ENCODE results near the gene CBX1. TPM values are rescaled to one million over a fixed set of nuclear protein-coding genes. Genes with fewer than 3 reads are reported as not detected.

Gene CBX1
- total RNA-seq, 2 experiments from 2014 or later = 52.3 to 53.0 TPM

GRCh38 chr17:48025040-48025903, 76.0 kb downstream of the CBX1 start:
- TF ChIP-seq, protein P1, sequence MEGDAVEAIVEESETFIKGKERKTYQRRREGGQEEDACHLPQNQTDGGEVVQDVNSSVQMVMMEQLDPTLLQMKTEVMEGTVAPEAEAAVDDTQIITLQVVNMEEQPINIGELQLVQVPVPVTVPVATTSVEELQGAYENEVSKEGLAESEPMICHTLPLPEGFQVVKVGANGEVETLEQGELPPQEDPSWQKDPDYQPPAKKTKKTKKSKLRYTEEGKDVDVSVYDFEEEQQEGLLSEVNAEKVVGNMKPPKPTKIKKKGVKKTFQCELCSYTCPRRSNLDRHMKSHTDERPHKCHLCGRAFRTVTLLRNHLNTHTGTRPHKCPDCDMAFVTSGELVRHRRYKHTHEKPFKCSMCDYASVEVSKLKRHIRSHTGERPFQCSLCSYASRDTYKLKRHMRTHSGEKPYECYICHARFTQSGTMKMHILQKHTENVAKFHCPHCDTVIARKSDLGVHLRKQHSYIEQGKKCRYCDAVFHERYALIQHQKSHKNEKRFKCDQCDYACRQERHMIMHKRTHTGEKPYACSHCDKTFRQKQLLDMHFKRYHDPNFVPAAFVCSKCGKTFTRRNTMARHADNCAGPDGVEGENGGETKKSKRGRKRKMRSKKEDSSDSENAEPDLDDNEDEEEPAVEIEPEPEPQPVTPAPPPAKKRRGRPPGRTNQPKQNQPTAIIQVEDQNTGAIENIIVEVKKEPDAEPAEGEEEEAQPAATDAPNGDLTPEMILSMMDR (IDR thresholded peaks at IDR 0.05) = peak; percentile 74
- ATAC-seq = peak; percentile 90
- H3K27ac Mint-ChIP-seq = no peak overlapping the region
- H3K9me3 Mint-ChIP-seq = no peaks in the 10 kb centered on the region
- ChIA-PET CTCF (interaction anchor here (0.7 to 7.3 kb wide), 33 partner anchors 10 to 593 kb away, joined by 3 to 283 read pairs (median 5); partner anchors contain the start of genes CDK5RAP3, COPZ2, HOXB5 and HOXB8), POLR2A (interaction anchor here (0.9 to 2.1 kb wide), 4 partner anchors 22 to 59 kb away, joined by 3 to 10 read pairs (median 7); no protein-coding TSS in a partner anchor)
- peaks cover 29% of the 10 kb centered on the region for H3K27me3 Mint-ChIP-seq
- H3K4me3 Mint-ChIP-seq = peak overlapping the region; percentile 79
- intact Hi-C loops (cut with micrococcal nuclease) = no loop called here
- DNase-seq = peak; percentile 98
- peaks cover 28% of the 10 kb centered on the region for H3K4me1 Mint-ChIP-seq (ENCODE audit: low read depth)
- H3K36me3 Mint-ChIP-seq (ENCODE audit: low read depth) = no peaks in the 10 kb centered on the region

DNA sequence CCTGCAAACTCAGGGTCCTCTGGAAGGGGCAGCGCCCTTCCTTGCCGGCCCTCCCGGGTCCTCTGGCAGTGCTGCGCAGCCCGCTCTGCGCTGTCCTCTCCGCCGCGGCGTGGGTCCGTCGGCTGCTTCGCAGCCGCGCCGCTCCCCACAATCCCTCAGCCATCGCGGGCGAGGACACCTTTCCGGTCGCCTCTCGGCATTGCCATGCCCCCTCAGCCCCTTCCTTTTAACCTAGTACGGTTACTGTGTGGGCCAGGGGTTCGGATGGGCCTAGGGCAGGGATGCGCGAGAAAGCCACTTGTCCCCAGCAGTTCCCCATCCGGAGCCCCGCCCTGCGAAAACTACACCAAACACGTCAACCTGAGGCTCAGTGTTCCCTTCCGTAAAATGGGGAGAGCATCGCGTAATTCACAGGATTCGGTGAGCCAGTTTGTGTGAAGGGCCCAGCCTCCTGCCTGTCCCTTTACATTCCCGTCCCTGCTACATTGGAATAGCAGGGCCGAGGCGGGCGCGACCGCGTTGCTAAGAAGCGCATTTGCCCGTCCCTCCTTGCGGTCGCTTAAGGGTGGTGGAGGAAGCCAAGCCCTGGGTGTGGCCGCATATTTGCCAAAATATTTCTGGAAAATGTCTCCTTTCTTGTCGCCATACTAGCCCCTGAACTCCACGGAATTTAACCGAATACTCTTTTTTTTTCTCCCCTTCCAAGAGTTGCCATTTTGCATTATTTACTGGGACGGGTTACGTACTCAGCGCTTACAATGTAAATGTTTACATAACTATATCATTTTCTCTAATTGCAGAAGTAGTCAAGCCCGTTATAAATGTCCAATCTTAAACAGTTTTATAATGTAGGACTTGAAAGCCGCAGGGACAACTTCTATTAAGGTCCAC, 76.9 kb downstream of the CBX1 start:
- H3K27me3 Mint-ChIP-seq = peaks cover 31% of the 10 kb centered on the region
- H3K27ac Mint-ChIP-seq = no peak overlapping the region
- H3K36me3 Mint-ChIP-seq (ENCODE audit: low read depth) = no peaks in the 10 kb centered on the region
- peaks cover 28% of the 10 kb centered on the region for H3K4me1 Mint-ChIP-seq (ENCODE audit: low read depth)
- H3K9me3 Mint-ChIP-seq = no peaks in the 10 kb centered on the region
- CTCF ChIA-PET = interaction anchor here (0.9 to 7.3 kb wide), 17 partner anchors 10 to 284 kb away, joined by 3 to 283 read pairs (median 15); partner anchors contain the start of genes COPZ2, NFE2L1 and SNX11
- DNase-seq (peak; percentile 67), ATAC-seq (peak; percentile 5)
- peak overlapping the region; percentile 79 for H3K4me3 Mint-ChIP-seq
- TF ChIP-seq, protein P1 (IDR thresholded peaks at IDR 0.05) = no peak
- POLR2A ChIA-PET = no interaction called here
- intact Hi-C loops (cut with micrococcal nuclease) = no loop called here

- no peaks in the 10 kb centered on the region for H3K36me3 Mint-ChIP-seq (ENCODE audit: low read depth)
- TF ChIP-seq, protein P1 (IDR thresholded peaks at IDR 0.05) = peak; percentile 28
- CTCF ChIA-PET = no interaction called here
- intact Hi-C loops (cut with micrococcal nuclease) = no loop called here
- H3K4me3 Mint-ChIP-seq = peak overlapping the region; percentile 65
- no peak overlapping the region for H3K27ac Mint-ChIP-seq
- ATAC-seq (peak; percentile 5), DNase-seq (peak; percentile 73)
- peaks cover 28% of the 10 kb centered on the region for H3K4me1 Mint-ChIP-seq (ENCODE audit: low read depth)
- peaks cover 31% of the 10 kb centered on the region for H3K27me3 Mint-ChIP-seq
- H3K9me3 Mint-ChIP-seq = no peaks in the 10 kb centered on the region
- POLR2A ChIA-PET = no interaction called here
Observed at GRCh38 chr17:48023400-48024148, 77.7 kb downstream of the CBX1 start.

DNA sequence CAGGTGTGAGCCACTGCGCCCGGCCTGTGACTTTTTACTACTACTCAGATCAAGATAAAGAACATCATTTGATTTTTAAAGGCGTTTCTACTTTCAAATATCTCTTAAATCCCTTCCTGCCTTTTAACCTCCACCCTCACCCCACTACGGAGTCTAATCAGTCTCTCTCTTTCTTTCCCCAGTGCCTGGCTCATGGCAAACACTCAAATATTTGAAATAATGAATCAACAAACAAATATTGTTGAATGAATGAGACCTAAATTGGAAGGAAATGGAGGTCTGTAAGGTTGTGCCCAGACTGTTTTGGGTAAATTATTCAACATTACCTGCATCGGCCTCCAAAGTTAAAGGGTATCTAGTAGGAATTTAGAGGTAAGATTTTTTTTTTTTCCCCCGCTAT, 78.4 kb downstream of the CBX1 start:
- ChIA-PET POLR2A (no interaction called here), CTCF (no interaction called here)
- TF ChIP-seq, protein P1 (IDR thresholded peaks at IDR 0.05) = no peak
- peak overlapping the region; percentile 15 for H3K4me3 Mint-ChIP-seq
- ATAC-seq = no peak
- DNase-seq = no peak
- H3K27ac Mint-ChIP-seq = no peak overlapping the region
- H3K27me3 Mint-ChIP-seq = peaks cover 27% of the 10 kb centered on the region
- intact Hi-C loops (cut with micrococcal nuclease) = no loop called here
- no peaks in the 10 kb centered on the region for H3K9me3 Mint-ChIP-seq
- peaks cover 28% of the 10 kb centered on the region for H3K4me1 Mint-ChIP-seq (ENCODE audit: low read depth)
- no peaks in the 10 kb centered on the region for H3K36me3 Mint-ChIP-seq (ENCODE audit: low read depth)

Measured in activated CD8-positive, alpha-beta T cell treated with anti-CD3 and anti-CD28 coated beads for 36 hours (primary cell).